Endothelial cell of umbilical vein (primary cell): ENCODE measurements around the gene USP2. TPM values are rescaled to one million over a fixed set of nuclear protein-coding genes. Genes with fewer than 3 reads are reported as not detected.

Experiments used
- BruUV-seq: library from RNA; stranded (reverse); fragments of 400-500 nt; replicated peaks from 2 replicates; lab custom pipeline; 2021; lab: Mats Ljungman, UMichigan
- CTCF ChIA-PET: fragments of 300-600, 350-600 bp; sonication (Branson Sonifier 250); formaldehyde crosslinking; loops from one replicate; lab custom pipeline; 2021; ENCODE audit warnings: antibody characterized with exemption, inconsistent platforms; lab: Charles Lee
- POLR2A ChIA-PET: fragments of 300-600, 350-600 bp; sonication (Branson Sonifier 250); formaldehyde crosslinking; loops from one replicate; lab custom pipeline; 2021; ENCODE audit warnings: antibody characterized with exemption, inconsistent platforms; lab: Charles Lee
- DNase-seq: peaks from one replicate; pipeline ENCODE4 v3.0.0-alpha.2; 2011; ENCODE audit warnings: low read depth, low spot score
- FAIRE-seq: peaks from 2 replicates; lab custom pipeline; 2011; peaks lifted over from hg19 to GRCh38; lab: Jason Lieb, UNC
- H2AFZ ChIP-seq: 2 replicates; pipeline ENCODE4 v1.6.0; 2012; ENCODE audit warnings: low read depth, low read length, control low read depth, inconsistent platforms
- H3K27ac ChIP-seq: 2 replicates; pipeline ENCODE4 v1.5.1; 2011; ENCODE audit warnings: low read depth, mild to moderate bottlenecking, control low read depth, low read length, moderate library complexity; ENCODE audit not compliant: insufficient read depth
- H3K27me3 ChIP-seq, 2 experiments: 2 replicates each; pipeline versions ENCODE4 v1.6.0 to v1.6.1; 2011; ENCODE audit warnings: low read length in 2 of 2, mixed read lengths in 1 of 2; ENCODE audit not compliant: control insufficient read depth in 2 of 2, insufficient read depth in 2 of 2
- H3K36me3 ChIP-seq, 2 experiments: 2 replicates in 1 of 2; 3 replicates in 1 of 2; pipeline ENCODE4 v1.5.1; 2011; ENCODE audit warnings: low read length in 2 of 2, mild to moderate bottlenecking in 1 of 2, moderate library complexity in 1 of 2; ENCODE audit not compliant: control insufficient read depth in 2 of 2, insufficient read depth in 2 of 2; ENCODE audit errors: extremely low read depth in 1 of 2
- H3K4me1 ChIP-seq: 3 replicates; pipeline ENCODE4 v1.5.1; 2011; ENCODE audit warnings: mild to moderate bottlenecking, low read length; ENCODE audit not compliant: control insufficient read depth, insufficient read depth; ENCODE audit errors: extremely low read depth
- H3K4me2 ChIP-seq: 2 replicates; pipeline ENCODE4 v1.6.1; 2011; ENCODE audit warnings: low read length, control low read depth, mixed read lengths; ENCODE audit not compliant: insufficient read depth
- H3K4me3 ChIP-seq, 3 experiments: fragments of 200-600 bp in 1 of 3; sonication (generic), shearing (Covaris generic) in 1 of 3; replicated peaks in 1 of 3; 2 replicates each; pipeline ENCODE4 v1.5.1; 2011 to 2016; ENCODE audit warnings: control low read depth in 3 of 3, low read length in 3 of 3, mild to moderate bottlenecking in 2 of 3, inconsistent platforms in 1 of 3, low read depth in 1 of 3, moderate library complexity in 1 of 3; ENCODE audit not compliant: insufficient read depth in 1 of 3
- H3K79me2 ChIP-seq: 2 replicates; pipeline ENCODE4 v1.6.0; 2012; ENCODE audit warnings: low read length, inconsistent platforms; ENCODE audit not compliant: control insufficient read depth, insufficient read depth
- H3K9ac ChIP-seq: replicated peaks from 2 replicates; pipeline ENCODE3; 2011; ENCODE audit warnings: low read length, control low read depth; ENCODE audit not compliant: insufficient read depth; ENCODE audit errors: extremely low read depth
- H3K9me1 ChIP-seq: replicated peaks from 3 replicates; pipeline ENCODE4 v1.6.0; 2011; ENCODE audit warnings: mild to moderate bottlenecking, low read length; ENCODE audit not compliant: control insufficient read depth, insufficient read depth; ENCODE audit errors: extremely low read depth
- H3K9me3 ChIP-seq: replicated peaks from 2 replicates; pipeline ENCODE4 v1.5.1; 2012; ENCODE audit warnings: low read length, inconsistent platforms; ENCODE audit not compliant: control insufficient read depth, insufficient read depth
- H4K20me1 ChIP-seq: replicated peaks from 2 replicates; pipeline ENCODE3; 2011; ENCODE audit warnings: mild to moderate bottlenecking, low read length; ENCODE audit not compliant: control insufficient read depth, insufficient read depth; ENCODE audit errors: extremely low read depth
- EZH2 ChIP-seq: IDR thresholded peaks from 2 replicates; pipeline ENCODE4 v1.6.1; 2012; ENCODE audit warnings: borderline replicate concordance, low read depth, mild to moderate bottlenecking, moderate library complexity, low read length, inconsistent platforms; ENCODE audit not compliant: severe bottlenecking
- FOS ChIP-seq: IDR thresholded peaks from 2 replicates; pipeline ENCODE4 v1.6.1; 2011; ENCODE audit warnings: mild to moderate bottlenecking, low read length, moderate library complexity, borderline replicate concordance; ENCODE audit not compliant: insufficient read depth
- GATA2 ChIP-seq: IDR thresholded peaks from 2 replicates; pipeline ENCODE4 v1.7.0; 2011; ENCODE audit warnings: low read depth, mild to moderate bottlenecking, moderate library complexity, mixed read lengths, low read length; ENCODE audit not compliant: insufficient read length, insufficient read depth
- JUN ChIP-seq: IDR thresholded peaks from 2 replicates; pipeline ENCODE4 v1.6.1; 2011; ENCODE audit warnings: borderline replicate concordance, low read depth; ENCODE audit not compliant: insufficient read length, insufficient read depth
- MYC ChIP-seq: IDR thresholded peaks from one replicate; pipeline ENCODE4 v1.6.1; 2011; ENCODE audit warnings: mild to moderate bottlenecking, low read depth, low read length
- POLR2A ChIP-seq: IDR thresholded peaks from 2 replicates; pipeline ENCODE4 v1.6.1; 2012; ENCODE audit warnings: low read depth, mild to moderate bottlenecking, control low read depth, low read length
- POLR2AphosphoS5 ChIP-seq: IDR thresholded peaks from 2 replicates; pipeline ENCODE4 v1.6.1; 2012; ENCODE audit warnings: low read depth, mild to moderate bottlenecking, control low read depth, low read length, moderate library complexity; ENCODE audit not compliant: insufficient read depth
- dilution Hi-C: fragments of 300-500 bp; cut with MboI; formaldehyde crosslinking; loops from one replicate; pipeline ENCODE4 v1.15.0; 2019; ENCODE audit warnings: low sequenced_read_pairs; ENCODE audit not compliant: extremely low pct_ligation_motif_present
- intact Hi-C: fragments of 100-400 bp; cut with micrococcal nuclease; formaldehyde crosslinking; loops from one replicate; pipeline ENCODE4 v1.10.0; 2022
- polyA plus RNA-seq, 4 experiments: library from polyadenylated mRNA; depleted of rRNA in 3 of 4; stranded (reverse) in 3 of 4; unstranded in 1 of 4; fragments of >200 nt; gene quantifications; 2 replicates each; pipeline versions ENCODE4 v1.2.1 to v1.2.3, GENCODE V29; 2011 to 2012; ENCODE audit warnings: missing spikeins in 1 of 4
- total RNA-seq: library from RNA; stranded (reverse); gene quantifications from 2 replicates; pipeline ENCODE4 v1.2.3, GENCODE V29; 2021
- TF ChIP-seq, protein P1 (sequence below): IDR thresholded peaks from 2 replicates; pipeline ENCODE4 v1.6.1; 2011; ENCODE audit not compliant: insufficient read depth, insufficient read length
- TF ChIP-seq, protein P2 (sequence below), 2 donors: IDR thresholded peaks; 1 replicate in 1 of 2; 2 replicates in 1 of 2; pipeline ENCODE4 v1.5.1; 2011; ENCODE audit warnings: low read length in 2 of 2, mild to moderate bottlenecking in 2 of 2, moderate library complexity in 2 of 2, control low read depth in 1 of 2, inconsistent platforms in 1 of 2, low read depth in 1 of 2; ENCODE audit not compliant: insufficient read depth in 1 of 2; ENCODE audit errors: extremely low read depth in 1 of 2

Gene USP2
- total and polyA plus RNA-seq, 2 donors (not counting 3 experiments of a cell fraction or from before 2014, with no cell fraction given) = 0.21 to 1.2 TPM

DNA sequence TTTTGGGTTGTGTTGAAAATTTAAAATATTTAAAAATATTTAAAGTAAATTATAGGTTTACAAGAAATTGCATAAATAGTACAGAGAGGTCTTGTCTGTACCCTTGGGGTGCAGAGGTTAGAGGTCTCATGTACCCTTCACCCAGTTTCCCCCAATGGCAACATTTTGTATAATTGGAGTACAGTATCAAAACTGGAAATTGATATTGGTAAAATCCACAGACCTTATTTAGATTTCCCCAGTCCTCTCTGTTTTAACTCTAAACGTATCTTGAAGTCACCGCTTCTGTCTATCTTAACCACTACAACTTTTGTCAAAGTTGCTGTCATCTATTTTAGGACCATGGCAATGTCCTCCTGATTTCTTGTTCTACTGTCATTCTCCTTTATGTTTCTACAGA, 30.6 kb upstream of the USP2 start:
- no peak for DNase-seq
- H3K27me3 ChIP-seq = no peaks in the 10 kb centered on the region
- no peaks in the 10 kb centered on the region for H3K9me1 ChIP-seq
- H3K36me3 ChIP-seq = no peaks in the 10 kb centered on the region
- H3K9me3 ChIP-seq = no peaks in the 10 kb centered on the region
- H2AFZ ChIP-seq = no peak overlapping the region
- FAIRE-seq = no peak
- no peak overlapping the region for H3K9ac ChIP-seq
- POLR2A ChIA-PET = no interaction called here
- H3K79me2 ChIP-seq = no peaks in the 10 kb centered on the region
- H4K20me1 ChIP-seq = no peaks in the 10 kb centered on the region
- no peak overlapping the region for H3K27ac ChIP-seq
- H3K4me1 ChIP-seq = no peaks in the 10 kb centered on the region
- CTCF ChIA-PET = no interaction called here
- intact Hi-C loops (no loop called here), dilution Hi-C loops (no loop called here)
- no TSS peak for BruUV-seq
- TF ChIP-seq EZH2 = no peak
- no peak for TF ChIP-seq JUN
- TF ChIP-seq, protein P1, sequence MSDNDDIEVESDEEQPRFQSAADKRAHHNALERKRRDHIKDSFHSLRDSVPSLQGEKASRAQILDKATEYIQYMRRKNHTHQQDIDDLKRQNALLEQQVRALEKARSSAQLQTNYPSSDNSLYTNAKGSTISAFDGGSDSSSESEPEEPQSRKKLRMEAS = no peak
- TF ChIP-seq POLR2A = no peak
- no peak for TF ChIP-seq MYC
- TF ChIP-seq GATA2 = no peak
- no peak for TF ChIP-seq FOS
- TF ChIP-seq, protein P2, sequence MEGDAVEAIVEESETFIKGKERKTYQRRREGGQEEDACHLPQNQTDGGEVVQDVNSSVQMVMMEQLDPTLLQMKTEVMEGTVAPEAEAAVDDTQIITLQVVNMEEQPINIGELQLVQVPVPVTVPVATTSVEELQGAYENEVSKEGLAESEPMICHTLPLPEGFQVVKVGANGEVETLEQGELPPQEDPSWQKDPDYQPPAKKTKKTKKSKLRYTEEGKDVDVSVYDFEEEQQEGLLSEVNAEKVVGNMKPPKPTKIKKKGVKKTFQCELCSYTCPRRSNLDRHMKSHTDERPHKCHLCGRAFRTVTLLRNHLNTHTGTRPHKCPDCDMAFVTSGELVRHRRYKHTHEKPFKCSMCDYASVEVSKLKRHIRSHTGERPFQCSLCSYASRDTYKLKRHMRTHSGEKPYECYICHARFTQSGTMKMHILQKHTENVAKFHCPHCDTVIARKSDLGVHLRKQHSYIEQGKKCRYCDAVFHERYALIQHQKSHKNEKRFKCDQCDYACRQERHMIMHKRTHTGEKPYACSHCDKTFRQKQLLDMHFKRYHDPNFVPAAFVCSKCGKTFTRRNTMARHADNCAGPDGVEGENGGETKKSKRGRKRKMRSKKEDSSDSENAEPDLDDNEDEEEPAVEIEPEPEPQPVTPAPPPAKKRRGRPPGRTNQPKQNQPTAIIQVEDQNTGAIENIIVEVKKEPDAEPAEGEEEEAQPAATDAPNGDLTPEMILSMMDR (IDR thresholded peaks at IDR 0.05; ENCODE audit: extremely low read depth in 1 of 2, insufficient read depth in 1 of 2, low read depth in 1 of 2, low read length in 2 of 2) = no peak
- TF ChIP-seq POLR2AphosphoS5 = no peak
- no peak overlapping the region for H3K4me3 ChIP-seq
- H3K4me2 ChIP-seq = no peak overlapping the region
